GM12801 (cell line): Measurements from ENCODE around the gene TNIP3.

Experiments used
- CTCF ChIP-seq: IDR thresholded peaks from one replicate; pipeline ENCODE4 v1.5.1; 2011; ENCODE audit warnings: control low read depth; ENCODE audit not compliant: insufficient read length; ENCODE audit errors: extremely low read depth

Gene TNIP3

GRCh38 chr4:121177246-121178137 lies 13.4 kb upstream of the TNIP3 start:
- TF ChIP-seq CTCF: no peak

- no peak for TF ChIP-seq CTCF
These were observed 12.2 kb upstream of the TNIP3 start for GRCh38 chr4:121176082-121176934.

- no peak for TF ChIP-seq CTCF
These were observed 4.5 kb upstream of the TNIP3 start for GRCh38 chr4:121168446-121169281.

GRCh38 chr4:121166976-121167375 lies 2.9 kb upstream of the TNIP3 start:
- no peak for TF ChIP-seq CTCF

- TF ChIP-seq CTCF: no peak
These were observed 1.1 kb upstream of the TNIP3 start for GRCh38 chr4:121165206-121165605.

- TF ChIP-seq CTCF: no peak
These were observed 7.0 kb downstream of the TNIP3 start for GRCh38 chr4:121156822-121157769.
